Ovary (tissue), 3 donors: Measurements from ENCODE around the gene SREBF1.

Source experiments
- POLR2A ChIP-seq: fragments of 450-650 bp; IDR thresholded peaks from one replicate; pipeline ENCODE4 v1.6.1; 2017; ENCODE audit warnings: antibody characterized with exemption, mild to moderate bottlenecking, moderate library complexity
- TF ChIP-seq, protein P1 (sequence below), 3 donors: fragments of 450-650 bp in 2 of 3; fragments of 200-600 bp in 1 of 3; IDR thresholded peaks; one replicate each; pipeline versions ENCODE4 v1.5.1 to v1.8.0; 2016 to 2022; ENCODE audit warnings: antibody characterized with exemption in 3 of 3, mild to moderate bottlenecking in 1 of 3
- donor health status: DM: no; HTN: no; CAD: no.

DNA sequence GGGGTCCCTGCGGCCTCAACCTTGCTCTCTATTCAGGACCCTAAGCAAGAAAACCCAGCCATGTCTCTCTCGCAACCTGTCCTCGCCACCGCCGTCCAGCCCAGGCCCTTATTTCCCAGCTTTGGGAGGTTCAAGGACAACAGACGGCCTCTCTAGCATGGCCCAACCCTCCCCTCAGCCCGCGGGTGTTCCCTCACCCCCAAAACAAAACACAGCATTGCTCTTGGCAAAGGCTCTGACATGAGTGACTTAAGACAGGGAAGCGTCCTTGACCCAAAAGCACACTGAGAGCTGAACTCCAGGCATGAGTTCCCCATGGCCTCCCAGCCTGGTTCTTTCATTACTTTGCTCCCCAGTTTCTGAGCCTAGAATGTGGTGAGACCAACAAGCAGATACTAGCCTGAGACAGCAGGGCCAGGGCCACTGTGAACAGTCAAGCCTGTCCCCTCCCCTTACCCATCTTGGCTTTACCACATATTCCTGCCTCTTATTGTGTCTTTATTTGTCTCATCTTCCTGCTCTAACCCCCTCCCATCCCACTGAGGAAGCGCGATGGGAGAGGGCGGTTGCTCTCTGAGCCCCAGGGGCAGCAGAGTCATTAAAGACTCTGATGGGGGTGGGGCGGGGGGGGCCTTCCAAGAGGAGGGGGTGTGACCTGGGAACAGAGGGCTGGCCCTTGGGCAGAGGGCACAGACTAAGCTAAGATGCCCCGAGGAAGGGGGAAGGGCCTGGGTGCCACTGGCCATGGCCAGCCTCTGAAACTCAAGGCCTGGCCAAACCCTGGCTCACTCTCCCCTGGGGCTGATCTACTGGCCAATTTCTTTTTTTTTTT, 11.8 kb downstream of the SREBF1 start:
- TF ChIP-seq, protein P1, sequence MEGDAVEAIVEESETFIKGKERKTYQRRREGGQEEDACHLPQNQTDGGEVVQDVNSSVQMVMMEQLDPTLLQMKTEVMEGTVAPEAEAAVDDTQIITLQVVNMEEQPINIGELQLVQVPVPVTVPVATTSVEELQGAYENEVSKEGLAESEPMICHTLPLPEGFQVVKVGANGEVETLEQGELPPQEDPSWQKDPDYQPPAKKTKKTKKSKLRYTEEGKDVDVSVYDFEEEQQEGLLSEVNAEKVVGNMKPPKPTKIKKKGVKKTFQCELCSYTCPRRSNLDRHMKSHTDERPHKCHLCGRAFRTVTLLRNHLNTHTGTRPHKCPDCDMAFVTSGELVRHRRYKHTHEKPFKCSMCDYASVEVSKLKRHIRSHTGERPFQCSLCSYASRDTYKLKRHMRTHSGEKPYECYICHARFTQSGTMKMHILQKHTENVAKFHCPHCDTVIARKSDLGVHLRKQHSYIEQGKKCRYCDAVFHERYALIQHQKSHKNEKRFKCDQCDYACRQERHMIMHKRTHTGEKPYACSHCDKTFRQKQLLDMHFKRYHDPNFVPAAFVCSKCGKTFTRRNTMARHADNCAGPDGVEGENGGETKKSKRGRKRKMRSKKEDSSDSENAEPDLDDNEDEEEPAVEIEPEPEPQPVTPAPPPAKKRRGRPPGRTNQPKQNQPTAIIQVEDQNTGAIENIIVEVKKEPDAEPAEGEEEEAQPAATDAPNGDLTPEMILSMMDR (IDR thresholded peaks at IDR 0.05): no peak
- TF ChIP-seq POLR2A: no peak
